ENCODE data around the gene SLC22A4. TPM values are rescaled to one million over a fixed set of nuclear protein-coding genes. Genes with fewer than 3 reads are reported as not detected.

The SLC22A4 gene
- total RNA-seq, 1 donor from 2014 or later = 1.8 TPM

DNA sequence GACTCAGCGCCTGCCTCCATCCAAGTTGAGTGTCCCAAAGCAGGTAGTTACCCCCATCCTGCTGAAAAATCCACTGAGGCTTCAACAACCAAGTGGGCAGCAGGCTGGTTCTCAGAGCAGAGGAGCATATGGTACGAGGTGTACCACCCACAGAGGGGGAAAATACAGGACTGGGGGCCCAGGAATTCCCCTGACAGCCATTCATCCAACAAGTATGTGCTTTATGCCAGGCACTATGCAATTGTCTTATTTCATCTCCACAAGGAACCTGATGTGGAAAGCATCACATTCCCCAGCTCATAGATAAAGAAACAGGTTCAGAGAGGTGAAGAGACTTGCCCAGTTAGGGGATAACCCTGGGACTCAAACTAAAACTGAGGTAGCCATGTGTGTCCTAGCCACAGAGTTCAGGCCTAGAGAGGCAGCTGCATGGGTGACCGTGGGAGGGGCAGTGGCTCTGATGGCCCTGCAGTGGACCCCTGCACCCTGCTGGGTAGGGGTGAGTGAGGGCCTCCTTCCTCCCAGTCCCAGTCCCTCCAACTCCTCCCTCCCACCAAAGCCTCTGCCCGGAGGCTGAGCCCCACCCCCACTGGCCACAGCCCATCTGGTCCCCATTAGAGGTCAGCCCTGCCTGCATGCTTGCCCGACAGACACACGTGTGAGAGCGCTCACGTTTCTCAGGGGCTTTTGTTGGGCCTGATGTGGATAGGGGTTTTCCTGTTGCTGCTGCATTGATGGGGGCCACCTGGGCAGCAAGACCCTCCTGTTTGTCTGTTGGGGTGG, 25.2 kb upstream of the SLC22A4 start:
- H3K4me3 ChIP-seq (ENCODE audit: low read depth, low read length) = no peak overlapping the region
- TF ChIP-seq, protein P1, sequence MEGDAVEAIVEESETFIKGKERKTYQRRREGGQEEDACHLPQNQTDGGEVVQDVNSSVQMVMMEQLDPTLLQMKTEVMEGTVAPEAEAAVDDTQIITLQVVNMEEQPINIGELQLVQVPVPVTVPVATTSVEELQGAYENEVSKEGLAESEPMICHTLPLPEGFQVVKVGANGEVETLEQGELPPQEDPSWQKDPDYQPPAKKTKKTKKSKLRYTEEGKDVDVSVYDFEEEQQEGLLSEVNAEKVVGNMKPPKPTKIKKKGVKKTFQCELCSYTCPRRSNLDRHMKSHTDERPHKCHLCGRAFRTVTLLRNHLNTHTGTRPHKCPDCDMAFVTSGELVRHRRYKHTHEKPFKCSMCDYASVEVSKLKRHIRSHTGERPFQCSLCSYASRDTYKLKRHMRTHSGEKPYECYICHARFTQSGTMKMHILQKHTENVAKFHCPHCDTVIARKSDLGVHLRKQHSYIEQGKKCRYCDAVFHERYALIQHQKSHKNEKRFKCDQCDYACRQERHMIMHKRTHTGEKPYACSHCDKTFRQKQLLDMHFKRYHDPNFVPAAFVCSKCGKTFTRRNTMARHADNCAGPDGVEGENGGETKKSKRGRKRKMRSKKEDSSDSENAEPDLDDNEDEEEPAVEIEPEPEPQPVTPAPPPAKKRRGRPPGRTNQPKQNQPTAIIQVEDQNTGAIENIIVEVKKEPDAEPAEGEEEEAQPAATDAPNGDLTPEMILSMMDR (IDR thresholded peaks at IDR 0.05; ENCODE audit: insufficient read depth, low read length, poor library complexity, severe bottlenecking) = no peak

DNA sequence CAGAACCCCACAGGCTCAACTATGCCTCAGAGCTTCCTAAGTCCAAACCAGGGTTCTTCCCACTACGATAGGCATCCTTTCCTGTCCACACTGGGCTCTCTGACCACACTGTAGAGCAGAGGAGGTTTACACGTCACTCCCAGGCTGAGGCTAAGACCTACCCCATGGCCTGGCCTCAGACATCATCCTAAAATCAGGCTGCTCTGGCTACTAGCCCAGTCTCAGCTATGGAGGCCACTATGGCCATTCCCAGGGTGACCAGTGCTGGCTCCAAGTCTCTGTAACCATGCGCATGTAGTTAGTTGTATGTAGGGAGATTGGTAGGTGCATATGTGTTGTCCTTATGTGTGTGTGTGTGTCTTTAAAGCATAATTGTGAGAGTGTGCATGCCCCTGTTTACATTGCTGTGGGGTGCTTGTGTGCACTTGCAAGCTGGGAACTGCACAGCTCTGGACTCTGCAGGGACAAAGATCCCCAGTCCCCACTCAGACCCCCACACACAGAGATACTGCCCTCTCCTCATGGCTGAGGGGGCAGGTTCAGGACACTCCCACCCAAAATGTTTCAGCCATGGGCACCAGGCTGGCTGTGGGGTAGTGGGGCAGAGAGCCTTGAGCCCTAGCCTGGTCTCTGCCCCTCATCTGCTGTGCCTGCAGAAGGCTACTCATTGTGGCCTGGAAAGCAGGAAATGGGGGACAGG, 24.4 kb upstream of the SLC22A4 start:
- H3K36me3 ChIP-seq (ENCODE audit: control insufficient read depth, insufficient read depth, low read length) = peaks cover 8% of the 10 kb centered on the region
- TF ChIP-seq, protein P1 (IDR thresholded peaks at IDR 0.05; ENCODE audit: insufficient read depth, low read length, poor library complexity, severe bottlenecking) = no peak
- DNase-seq (ENCODE audit: low read depth) = no peak

More for the DNA sequence above, 25.2 kb upstream of the SLC22A4 start:
- peaks cover 8% of the 10 kb centered on the region for H3K36me3 ChIP-seq (ENCODE audit: control insufficient read depth, insufficient read depth, low read length)
- no peaks in the 10 kb centered on the region for H3K27me3 ChIP-seq (ENCODE audit: control insufficient read depth, insufficient read depth, low read length)
- no peak for DNase-seq (ENCODE audit: low read depth)

DNA sequence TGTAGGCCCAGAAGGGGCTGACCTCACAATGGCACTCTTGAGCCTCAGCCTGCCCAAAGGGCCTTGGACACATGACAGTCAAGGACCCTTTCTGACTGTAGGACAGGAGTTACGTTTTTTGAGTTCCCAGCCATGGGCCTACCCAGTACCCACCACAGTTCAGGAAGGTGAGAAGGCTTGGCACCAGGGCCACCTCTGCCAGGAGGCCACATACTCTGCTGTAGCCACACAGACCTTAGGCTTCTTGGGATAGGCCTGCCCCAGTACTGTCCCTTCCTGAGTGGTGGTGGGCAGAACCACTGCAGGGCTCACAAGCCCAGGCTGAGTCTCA, 23.9 kb upstream of the SLC22A4 start:
- peaks cover 6% of the 10 kb centered on the region for H3K36me3 ChIP-seq (ENCODE audit: control insufficient read depth, insufficient read depth, low read length)
- no peaks in the 10 kb centered on the region for H3K27me3 ChIP-seq (ENCODE audit: control insufficient read depth, insufficient read depth, low read length)
- no peak for DNase-seq (ENCODE audit: low read depth)
- TF ChIP-seq, protein P1 (IDR thresholded peaks at IDR 0.05; ENCODE audit: insufficient read depth, low read length, poor library complexity, severe bottlenecking) = no peak
- H3K4me3 ChIP-seq (ENCODE audit: low read depth, low read length) = no peak overlapping the region

More for the DNA sequence above, 24.4 kb upstream of the SLC22A4 start:
- H3K4me3 ChIP-seq (ENCODE audit: low read depth, low read length) = no peak overlapping the region
- no peaks in the 10 kb centered on the region for H3K27me3 ChIP-seq (ENCODE audit: control insufficient read depth, insufficient read depth, low read length)

DNA sequence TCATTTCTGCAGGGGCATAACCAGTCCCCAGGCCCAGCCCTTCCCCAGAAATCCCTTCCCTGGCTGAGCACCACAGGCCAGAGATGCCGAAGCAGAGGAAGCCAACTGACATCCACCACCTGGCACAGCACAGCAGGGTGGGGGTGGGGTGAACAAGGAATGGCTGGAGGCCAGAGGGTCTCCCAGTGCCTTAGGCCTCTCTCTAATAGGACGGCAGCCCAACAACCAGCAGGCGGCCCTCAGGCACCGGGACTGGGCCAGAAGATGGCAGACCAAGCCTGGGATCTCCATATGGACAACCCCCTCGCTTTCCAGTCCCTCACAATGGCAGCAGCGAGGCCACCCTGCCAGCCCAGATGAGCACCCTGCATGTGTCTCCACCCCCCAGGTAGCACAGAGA, 23.5 kb upstream of the SLC22A4 start:
- peaks cover 6% of the 10 kb centered on the region for H3K36me3 ChIP-seq (ENCODE audit: control insufficient read depth, insufficient read depth, low read length)
- DNase-seq (ENCODE audit: low read depth) = no peak
- TF ChIP-seq, protein P1 (IDR thresholded peaks at IDR 0.05; ENCODE audit: insufficient read depth, low read length, poor library complexity, severe bottlenecking) = no peak
- no peaks in the 10 kb centered on the region for H3K27me3 ChIP-seq (ENCODE audit: control insufficient read depth, insufficient read depth, low read length)
- no peak overlapping the region for H3K4me3 ChIP-seq (ENCODE audit: low read depth, low read length)

DNA sequence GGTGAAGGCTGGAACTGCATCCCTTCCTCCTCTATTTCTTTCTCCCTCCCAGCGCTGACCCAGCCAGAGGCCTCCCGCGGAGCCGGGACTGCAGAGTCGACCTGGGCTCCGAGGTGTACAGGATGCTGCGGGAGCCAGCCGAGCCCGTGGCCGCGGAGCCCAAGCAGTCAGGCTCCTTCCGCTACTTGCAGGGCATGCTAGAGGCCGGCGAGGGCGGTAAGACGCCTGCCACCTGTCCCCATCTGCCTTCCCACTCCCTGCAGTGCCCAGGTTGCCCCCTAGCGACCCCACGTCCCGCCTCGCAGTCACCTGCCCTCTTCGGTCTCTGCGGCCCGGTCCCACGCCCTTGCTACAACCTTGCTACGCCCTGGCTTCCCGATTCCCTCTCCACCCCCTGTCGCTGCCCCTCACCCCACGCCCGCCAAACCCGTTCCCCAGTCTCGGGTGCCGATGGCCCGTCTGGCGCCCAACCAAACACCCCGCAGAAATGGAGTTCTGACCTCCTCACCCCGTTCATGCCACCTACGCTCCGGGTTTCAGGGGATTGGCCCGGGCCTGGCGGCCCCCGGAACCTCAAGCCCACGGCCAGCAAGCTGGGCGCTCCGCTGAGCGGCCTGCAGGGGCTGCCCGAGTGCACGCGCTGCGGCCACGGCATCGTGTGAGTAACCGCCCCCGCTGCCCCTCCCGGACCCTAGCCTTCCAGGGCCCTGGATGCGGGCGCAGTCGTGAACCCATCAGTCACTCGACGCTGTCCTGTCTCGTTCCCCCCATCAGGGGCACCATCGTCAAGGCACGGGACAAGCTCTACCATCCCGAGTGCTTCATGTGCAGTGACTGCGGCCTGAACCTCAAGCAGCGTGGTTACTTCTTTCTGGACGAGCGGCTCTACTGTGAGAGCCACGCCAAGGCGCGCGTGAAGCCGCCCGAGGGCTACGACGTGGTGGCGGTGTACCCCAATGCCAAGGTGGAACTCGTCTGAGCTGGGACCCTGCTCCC, 22.6 kb upstream of the SLC22A4 start:
- Histone ChIP-seq H3K4me3 (ENCODE audit: low read depth, low read length) (no peak overlapping the region), H3K36me3 (ENCODE audit: control insufficient read depth, insufficient read depth, low read length) (peaks cover 5% of the 10 kb centered on the region), H3K27me3 (ENCODE audit: control insufficient read depth, insufficient read depth, low read length) (no peaks in the 10 kb centered on the region)
- TF ChIP-seq, protein P1 (IDR thresholded peaks at IDR 0.05; ENCODE audit: insufficient read depth, low read length, poor library complexity, severe bottlenecking) = no peak
- no peak for DNase-seq (ENCODE audit: low read depth)
